Fibroblast of lung (primary cell): Measurements from ENCODE around the gene YIF1B. TPM values are rescaled to one million over a fixed set of nuclear protein-coding genes. Genes with fewer than 3 reads are reported as not detected.

ENCODE experiments used
- DNase-seq, 2 donors: peaks; one replicate each; pipeline versions ENCODE4 v3.0.0 to v3.0.0-alpha.2; 2010; ENCODE audit warnings: low read depth in 2 of 2
- H2AFZ ChIP-seq: 2 replicates; pipeline ENCODE4 v1.5.1; 2012; ENCODE audit warnings: low read length, control low read depth, inconsistent platforms
- H3K27ac ChIP-seq: 2 replicates; pipeline ENCODE4 v1.5.1; 2011; ENCODE audit warnings: low read length, control low read depth; ENCODE audit not compliant: insufficient read depth
- H3K27me3 ChIP-seq: 2 replicates; pipeline ENCODE4 v1.5.1; 2011; ENCODE audit warnings: mild to moderate bottlenecking, low read length; ENCODE audit not compliant: control insufficient read depth, insufficient read depth
- H3K36me3 ChIP-seq: 2 replicates; pipeline ENCODE4 v1.5.1; 2011; ENCODE audit warnings: low read length; ENCODE audit not compliant: control insufficient read depth, insufficient read depth
- H3K4me1 ChIP-seq: 2 replicates; pipeline ENCODE4 v1.5.1; 2011; ENCODE audit warnings: low read length; ENCODE audit not compliant: control insufficient read depth, insufficient read depth; ENCODE audit errors: extremely low read depth
- H3K4me2 ChIP-seq: 2 replicates; pipeline ENCODE4 v1.5.1; 2011; ENCODE audit warnings: low read length, control low read depth; ENCODE audit not compliant: insufficient read depth; ENCODE audit errors: extremely low read depth
- H3K4me3 ChIP-seq, 4 experiments: fragments of 200-600 bp in 1 of 4; sonication (generic) in 1 of 4; replicated peaks in 1 of 4; 2 replicates each; pipeline ENCODE4 v1.5.1; 2011 to 2016; ENCODE audit warnings: low read length in 4 of 4, low read depth in 3 of 4, mild to moderate bottlenecking in 3 of 4, control low read depth in 2 of 4, inconsistent platforms in 1 of 4, mixed read lengths in 1 of 4; ENCODE audit not compliant: insufficient read depth in 1 of 4; ENCODE audit errors: control extremely low read depth in 1 of 4
- H3K79me2 ChIP-seq: 2 replicates; pipeline ENCODE4 v1.5.1; 2012; ENCODE audit warnings: mild to moderate bottlenecking, low read length, inconsistent platforms; ENCODE audit not compliant: control insufficient read depth, insufficient read depth
- H3K9ac ChIP-seq: 2 replicates; pipeline ENCODE4 v1.5.1; 2011; ENCODE audit warnings: mild to moderate bottlenecking, low read length, control low read depth; ENCODE audit not compliant: insufficient read depth
- H3K9me3 ChIP-seq: 2 replicates; pipeline ENCODE4 v1.5.1; 2012; ENCODE audit warnings: low read depth, low read length; ENCODE audit not compliant: control insufficient read depth, insufficient read depth
- H4K20me1 ChIP-seq: 2 replicates; pipeline ENCODE4 v1.5.1; 2011; ENCODE audit warnings: low read length; ENCODE audit not compliant: control insufficient read depth, insufficient read depth; ENCODE audit errors: extremely low read depth
- EZH2 ChIP-seq: IDR thresholded peaks from 2 replicates; pipeline ENCODE4 v1.5.1; 2012; ENCODE audit warnings: low read length, control low read depth, mild to moderate bottlenecking; ENCODE audit errors: missing control alignments
- polyA plus RNA-seq, 2 donors: library from polyadenylated mRNA; depleted of rRNA in 1 of 2; stranded (reverse) in 1 of 2; unstranded in 1 of 2; fragments of >200 nt; gene quantifications; 2 replicates each; pipeline ENCODE4 v1.2.1, GENCODE V29; 2011 to 2012; ENCODE audit warnings: missing spikeins in 1 of 2
- total RNA-seq: library from RNA; depleted of rRNA; stranded (reverse); fragments of >200 nt; gene quantifications from 2 replicates; pipeline ENCODE4 v1.2.1, GENCODE V29; 2014
- TF ChIP-seq, protein P1 (sequence below), 2 donors: IDR thresholded peaks in 1 of 2; conservative IDR thresholded peaks in 1 of 2; 1 replicate in 1 of 2; 2 replicates in 1 of 2; pipeline ENCODE4 v1.5.1; 2011 to 2012; ENCODE audit warnings: low read length in 2 of 2, control low read depth in 1 of 2, inconsistent platforms in 1 of 2, low read depth in 1 of 2, mild to moderate bottlenecking in 1 of 2

YIF1B gene
- total and polyA plus RNA-seq, 2 donors (not counting 1 experiment from before 2014, with no cell fraction given): 73.3 to 96.5 TPM

DNA sequence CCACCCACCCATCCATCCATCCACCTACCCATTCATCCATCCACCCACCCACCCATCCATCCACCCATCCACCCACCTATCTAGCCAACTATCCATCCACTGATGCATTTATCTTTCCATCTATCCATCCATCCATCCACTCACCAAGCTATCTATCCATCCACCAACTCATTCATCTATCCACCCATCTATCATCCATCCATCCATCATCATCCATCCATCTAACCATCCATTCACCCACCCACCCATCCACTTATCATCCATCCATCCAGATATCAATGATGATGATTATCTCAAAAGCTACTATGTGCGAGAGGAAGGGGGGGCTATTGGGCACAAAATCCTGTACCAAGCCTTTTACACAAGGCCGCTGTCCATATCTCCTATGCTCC, 5.5 kb downstream of the YIF1B start:
- no peak overlapping the region for H3K4me2 ChIP-seq
- no peak for DNase-seq
- no peaks in the 10 kb centered on the region for H4K20me1 ChIP-seq
- peaks cover 19% of the 10 kb centered on the region for H3K79me2 ChIP-seq
- peaks cover 13% of the 10 kb centered on the region for H3K36me3 ChIP-seq
- no peaks in the 10 kb centered on the region for H3K27me3 ChIP-seq
- TF ChIP-seq, protein P1, sequence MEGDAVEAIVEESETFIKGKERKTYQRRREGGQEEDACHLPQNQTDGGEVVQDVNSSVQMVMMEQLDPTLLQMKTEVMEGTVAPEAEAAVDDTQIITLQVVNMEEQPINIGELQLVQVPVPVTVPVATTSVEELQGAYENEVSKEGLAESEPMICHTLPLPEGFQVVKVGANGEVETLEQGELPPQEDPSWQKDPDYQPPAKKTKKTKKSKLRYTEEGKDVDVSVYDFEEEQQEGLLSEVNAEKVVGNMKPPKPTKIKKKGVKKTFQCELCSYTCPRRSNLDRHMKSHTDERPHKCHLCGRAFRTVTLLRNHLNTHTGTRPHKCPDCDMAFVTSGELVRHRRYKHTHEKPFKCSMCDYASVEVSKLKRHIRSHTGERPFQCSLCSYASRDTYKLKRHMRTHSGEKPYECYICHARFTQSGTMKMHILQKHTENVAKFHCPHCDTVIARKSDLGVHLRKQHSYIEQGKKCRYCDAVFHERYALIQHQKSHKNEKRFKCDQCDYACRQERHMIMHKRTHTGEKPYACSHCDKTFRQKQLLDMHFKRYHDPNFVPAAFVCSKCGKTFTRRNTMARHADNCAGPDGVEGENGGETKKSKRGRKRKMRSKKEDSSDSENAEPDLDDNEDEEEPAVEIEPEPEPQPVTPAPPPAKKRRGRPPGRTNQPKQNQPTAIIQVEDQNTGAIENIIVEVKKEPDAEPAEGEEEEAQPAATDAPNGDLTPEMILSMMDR (conservative IDR thresholded peaks at IDR 0.05 in 1 of 2, IDR thresholded peaks at IDR 0.05 in 1 of 2; ENCODE audit: low read depth in 1 of 2, low read length in 2 of 2): no peak
- no peak for TF ChIP-seq EZH2
- no peak overlapping the region for H3K27ac ChIP-seq
- H3K9ac ChIP-seq: no peak overlapping the region
- no peak overlapping the region for H3K4me3 ChIP-seq
- no peaks in the 10 kb centered on the region for H3K4me1 ChIP-seq
- H2AFZ ChIP-seq: no peak overlapping the region
- H3K9me3 ChIP-seq: no peaks in the 10 kb centered on the region

GRCh38 chr19:38309615-38310278, 6.0 kb downstream of the YIF1B start:
- DNase-seq: no peak
- H3K9me3 ChIP-seq: no peaks in the 10 kb centered on the region
- TF ChIP-seq, protein P1 (conservative IDR thresholded peaks at IDR 0.05 in 1 of 2, IDR thresholded peaks at IDR 0.05 in 1 of 2; ENCODE audit: low read depth in 1 of 2, low read length in 2 of 2): no peak
- TF ChIP-seq EZH2: no peak

DNA sequence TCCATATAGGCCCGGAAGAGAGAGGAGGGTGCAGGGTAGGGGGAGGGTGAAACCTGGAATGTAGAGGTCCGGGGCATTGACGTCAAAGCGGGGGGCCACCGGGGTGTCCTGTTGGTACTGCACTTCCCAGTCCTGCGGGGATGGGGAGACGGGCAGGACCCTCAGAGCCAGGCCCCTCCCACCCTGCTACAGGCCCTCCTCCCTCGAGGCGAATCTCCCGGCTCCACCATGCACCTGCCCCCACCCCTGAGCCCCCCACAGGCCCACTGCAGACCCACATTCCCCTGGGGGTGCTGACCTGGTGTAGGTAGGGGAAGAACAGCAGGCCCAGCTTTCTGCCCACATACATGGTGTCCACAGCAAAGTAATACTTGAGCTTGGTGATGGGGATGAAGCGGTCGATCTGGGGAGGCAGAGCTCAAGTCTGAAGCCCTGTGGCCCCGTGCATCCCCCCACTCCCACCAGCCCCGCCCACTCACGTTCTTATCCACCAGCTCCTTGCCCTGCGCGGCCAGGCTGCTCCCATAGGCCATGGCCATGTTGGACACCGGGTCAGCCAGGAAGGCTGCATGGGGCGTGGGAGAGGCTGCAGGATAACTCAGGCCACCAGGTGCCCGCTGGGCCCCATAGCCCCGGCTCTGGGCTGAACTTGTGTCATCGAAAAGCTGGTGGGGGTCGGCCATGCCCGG, 6.7 kb downstream of the YIF1B start:
- Histone ChIP-seq H3K4me2 (no peak overlapping the region), H3K4me1 (no peaks in the 10 kb centered on the region), H2AFZ (no peak overlapping the region), H3K27me3 (no peaks in the 10 kb centered on the region), H3K9me3 (no peaks in the 10 kb centered on the region), H3K27ac (no peak overlapping the region), H3K36me3 (peaks cover 21% of the 10 kb centered on the region), H3K9ac (no peak overlapping the region), H3K4me3 (no peak overlapping the region), H4K20me1 (no peaks in the 10 kb centered on the region), H3K79me2 (peaks cover 13% of the 10 kb centered on the region)
- TF ChIP-seq, protein P1 (conservative IDR thresholded peaks at IDR 0.05 in 1 of 2, IDR thresholded peaks at IDR 0.05 in 1 of 2; ENCODE audit: low read depth in 1 of 2, low read length in 2 of 2): no peak
- TF ChIP-seq EZH2: no peak
- DNase-seq: no peak

More at GRCh38 chr19:38309615-38310278, 6.0 kb downstream of the YIF1B start:
- H3K36me3 ChIP-seq: peaks cover 17% of the 10 kb centered on the region
- no peak overlapping the region for H3K4me3 ChIP-seq
- H3K4me1 ChIP-seq: no peaks in the 10 kb centered on the region
- no peaks in the 10 kb centered on the region for H3K27me3 ChIP-seq
- H3K4me2 ChIP-seq: no peak overlapping the region
- H3K27ac ChIP-seq: no peak overlapping the region
- no peaks in the 10 kb centered on the region for H4K20me1 ChIP-seq
- H3K79me2 ChIP-seq: peaks cover 16% of the 10 kb centered on the region
- H2AFZ ChIP-seq: no peak overlapping the region
- H3K9ac ChIP-seq: no peak overlapping the region
